ENCODE results near the gene SPRED3. TPM values are rescaled to one million over a fixed set of nuclear protein-coding genes. Genes with fewer than 3 reads are reported as not detected.

SPRED3 gene
- polyA plus RNA-seq, 1 donor from 2014 or later, result 4.9 TPM

- Histone ChIP-seq H3K27ac (ENCODE audit: low read length) (no peak overlapping the region), H2AFZ (ENCODE audit: low read depth, low read length) (no peak overlapping the region), H3K9me2 (ENCODE audit: insufficient read depth, low read length) (no peaks in the 10 kb centered on the region), H3K79me2 (replicated peaks; ENCODE audit: insufficient read depth, low read length) (no peaks in the 10 kb centered on the region), H3K4me2 (ENCODE audit: low read length) (no peak overlapping the region), H3K9ac (ENCODE audit: low read length) (no peak overlapping the region), H3F3A (ENCODE audit: insufficient read depth, low read length, poor library complexity, severe bottlenecking) (no peaks in the 10 kb centered on the region), H3K36me3 (ENCODE audit: insufficient read depth, low read length) (no peaks in the 10 kb centered on the region), H3K9me3 (ENCODE audit: low read length) (no peaks in the 10 kb centered on the region), H3K4me3 (ENCODE audit: low read length) (no peak overlapping the region), H3K27me3 (ENCODE audit: insufficient read depth, low read depth, low read length) (no peaks in the 10 kb centered on the region), H4K20me1 (ENCODE audit: insufficient read depth) (no peaks in the 10 kb centered on the region)
- TF ChIP-seq POLR2AphosphoS5 (IDR thresholded peaks at IDR 0.05) (no peak), RAD21 (conservative IDR thresholded peaks at IDR 0.05) (no peak), MXI1 (conservative IDR thresholded peaks at IDR 0.05; ENCODE audit: poor library complexity, severe bottlenecking) (no peak)
- TF ChIP-seq, protein P1, sequence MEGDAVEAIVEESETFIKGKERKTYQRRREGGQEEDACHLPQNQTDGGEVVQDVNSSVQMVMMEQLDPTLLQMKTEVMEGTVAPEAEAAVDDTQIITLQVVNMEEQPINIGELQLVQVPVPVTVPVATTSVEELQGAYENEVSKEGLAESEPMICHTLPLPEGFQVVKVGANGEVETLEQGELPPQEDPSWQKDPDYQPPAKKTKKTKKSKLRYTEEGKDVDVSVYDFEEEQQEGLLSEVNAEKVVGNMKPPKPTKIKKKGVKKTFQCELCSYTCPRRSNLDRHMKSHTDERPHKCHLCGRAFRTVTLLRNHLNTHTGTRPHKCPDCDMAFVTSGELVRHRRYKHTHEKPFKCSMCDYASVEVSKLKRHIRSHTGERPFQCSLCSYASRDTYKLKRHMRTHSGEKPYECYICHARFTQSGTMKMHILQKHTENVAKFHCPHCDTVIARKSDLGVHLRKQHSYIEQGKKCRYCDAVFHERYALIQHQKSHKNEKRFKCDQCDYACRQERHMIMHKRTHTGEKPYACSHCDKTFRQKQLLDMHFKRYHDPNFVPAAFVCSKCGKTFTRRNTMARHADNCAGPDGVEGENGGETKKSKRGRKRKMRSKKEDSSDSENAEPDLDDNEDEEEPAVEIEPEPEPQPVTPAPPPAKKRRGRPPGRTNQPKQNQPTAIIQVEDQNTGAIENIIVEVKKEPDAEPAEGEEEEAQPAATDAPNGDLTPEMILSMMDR (IDR thresholded peaks at IDR 0.05; ENCODE audit: poor library complexity, severe bottlenecking), result no peak
Observed at GRCh38 chr19:38383184-38383583, 5.3 kb upstream of the SPRED3 start.

- no peaks in the 10 kb centered on the region for H3F3A ChIP-seq (ENCODE audit: insufficient read depth, low read length, poor library complexity, severe bottlenecking)
- no peak overlapping the region for H3K4me3 ChIP-seq (ENCODE audit: low read length)
- H3K27ac ChIP-seq (ENCODE audit: low read length), result no peak overlapping the region
- no peaks in the 10 kb centered on the region for H3K9me2 ChIP-seq (ENCODE audit: insufficient read depth, low read length)
- no peaks in the 10 kb centered on the region for H3K36me3 ChIP-seq (ENCODE audit: insufficient read depth, low read length)
- no peak for TF ChIP-seq EP300 (conservative IDR thresholded peaks at IDR 0.05; ENCODE audit: poor library complexity, severe bottlenecking)
- TF ChIP-seq TAF1 (IDR thresholded peaks at IDR 0.05; ENCODE audit: low read depth), result no peak
- no peak for TF ChIP-seq POLR2AphosphoS5 (IDR thresholded peaks at IDR 0.05)
- no peak for TF ChIP-seq SMC3 (conservative IDR thresholded peaks at IDR 0.05; ENCODE audit: poor library complexity)
- TF ChIP-seq MXI1 (conservative IDR thresholded peaks at IDR 0.05; ENCODE audit: poor library complexity, severe bottlenecking), result no peak
- TF ChIP-seq RAD21 (conservative IDR thresholded peaks at IDR 0.05), result no peak
- no peak for TF ChIP-seq EZH2 (IDR thresholded peaks at IDR 0.05; ENCODE audit: borderline replicate concordance, insufficient read depth, low read length, poor library complexity, severe bottlenecking)
- no peak for TF ChIP-seq REST (IDR thresholded peaks at IDR 0.05; ENCODE audit: borderline replicate concordance)
- TF ChIP-seq, protein P1 (IDR thresholded peaks at IDR 0.05; ENCODE audit: poor library complexity, severe bottlenecking), result no peak
- no peaks in the 10 kb centered on the region for H3K9me3 ChIP-seq (ENCODE audit: low read length)
- H3K4me2 ChIP-seq (ENCODE audit: low read length), result no peak overlapping the region
- H3K27me3 ChIP-seq (ENCODE audit: insufficient read depth, low read depth, low read length), result no peaks in the 10 kb centered on the region
- H4K20me1 ChIP-seq (ENCODE audit: insufficient read depth), result no peaks in the 10 kb centered on the region
- peaks cover under 1% of the 10 kb centered on the region for H3K79me2 ChIP-seq (replicated peaks; ENCODE audit: insufficient read depth, low read length)
- no peak overlapping the region for H3K9ac ChIP-seq (ENCODE audit: low read length)
- H2AFZ ChIP-seq (ENCODE audit: low read depth, low read length), result no peak overlapping the region
Observed at GRCh38 chr19:38383743-38384142, 4.8 kb upstream of the SPRED3 start.

Data from neural cell (in vitro differentiated cells).